HG02943 (cell line): ENCODE measurements around the gene PPP3R1.

Experiments used
- ATAC-seq: cut with Tn5 transposase; IDR thresholded peaks from one replicate; pipeline ENCODE4 v1.9.1; 2021; ENCODE audit warnings: mild to moderate bottlenecking, low read depth, moderate library complexity; ENCODE audit not compliant: unreplicated experiment

PPP3R1 gene

GRCh38 chr2:68236103-68236734 is 16.1 kb downstream of the PPP3R1 start:
- no peak for ATAC-seq

- no peak for ATAC-seq
These were observed 17.2 kb downstream of the PPP3R1 start for GRCh38 chr2:68235090-68235489.

GRCh38 chr2:68234405-68234804 is 17.9 kb downstream of the PPP3R1 start:
- ATAC-seq: no peak

- no peak for ATAC-seq
These were observed 21.3 kb downstream of the PPP3R1 start for GRCh38 chr2:68231061-68231372.

GRCh38 chr2:68230241-68231060 is 21.9 kb downstream of the PPP3R1 start:
- no peak for ATAC-seq

- ATAC-seq: no peak
These were observed 25.5 kb downstream of the PPP3R1 start for GRCh38 chr2:68226794-68227193.

- ATAC-seq: no peak
These were observed 27.2 kb downstream of the PPP3R1 start for GRCh38 chr2:68225119-68225632.

- ATAC-seq: no peak
These were observed 28.9 kb downstream of the PPP3R1 start for GRCh38 chr2:68223419-68223818.

- no peak for ATAC-seq
These were observed 30.0 kb downstream of the PPP3R1 start for GRCh38 chr2:68222287-68222686.

- ATAC-seq: no peak
These were observed 33.9 kb downstream of the PPP3R1 start for GRCh38 chr2:68218343-68218901.

- no peak for ATAC-seq
These were observed 34.6 kb downstream of the PPP3R1 start for GRCh38 chr2:68217729-68218128.

- no peak for ATAC-seq
These were observed 35.6 kb downstream of the PPP3R1 start for GRCh38 chr2:68216454-68217310.

GRCh38 chr2:68214381-68214780 is 38.0 kb downstream of the PPP3R1 start:
- ATAC-seq: peak; percentile 80

GRCh38 chr2:68206793-68207192 is 45.5 kb downstream of the PPP3R1 start:
- no peak for ATAC-seq

GRCh38 chr2:68203587-68203986 is 48.7 kb downstream of the PPP3R1 start:
- ATAC-seq: peak; percentile 89

GRCh38 chr2:68200157-68200787 is 52.1 kb downstream of the PPP3R1 start:
- no peak for ATAC-seq

GRCh38 chr2:68196120-68196716 is 56.1 kb downstream of the PPP3R1 start:
- no peak for ATAC-seq

GRCh38 chr2:68195096-68195495 is 57.2 kb downstream of the PPP3R1 start:
- no peak for ATAC-seq

GRCh38 chr2:68193787-68194372 is 58.5 kb downstream of the PPP3R1 start:
- ATAC-seq: no peak

- ATAC-seq: no peak
These were observed 59.2 kb downstream of the PPP3R1 start for GRCh38 chr2:68193144-68193543.
